Hematopoietic multipotent progenitor cell treated with erythropoietin and hydrocortisone succinate and interleukin-3 and kit ligand, for 6 days (in vitro differentiated cells): Measurements from ENCODE around the gene EIF3J.
"Not testable (repeated sequence)": the region's sequence is repeated elsewhere in the genome, so short reads cannot be mapped to it uniquely, and the experiment has no call there.

Source experiments
- DNase-seq: peaks from one replicate; pipeline ENCODE4 v3.0.0-alpha.2; 2015

Gene EIF3J

DNA sequence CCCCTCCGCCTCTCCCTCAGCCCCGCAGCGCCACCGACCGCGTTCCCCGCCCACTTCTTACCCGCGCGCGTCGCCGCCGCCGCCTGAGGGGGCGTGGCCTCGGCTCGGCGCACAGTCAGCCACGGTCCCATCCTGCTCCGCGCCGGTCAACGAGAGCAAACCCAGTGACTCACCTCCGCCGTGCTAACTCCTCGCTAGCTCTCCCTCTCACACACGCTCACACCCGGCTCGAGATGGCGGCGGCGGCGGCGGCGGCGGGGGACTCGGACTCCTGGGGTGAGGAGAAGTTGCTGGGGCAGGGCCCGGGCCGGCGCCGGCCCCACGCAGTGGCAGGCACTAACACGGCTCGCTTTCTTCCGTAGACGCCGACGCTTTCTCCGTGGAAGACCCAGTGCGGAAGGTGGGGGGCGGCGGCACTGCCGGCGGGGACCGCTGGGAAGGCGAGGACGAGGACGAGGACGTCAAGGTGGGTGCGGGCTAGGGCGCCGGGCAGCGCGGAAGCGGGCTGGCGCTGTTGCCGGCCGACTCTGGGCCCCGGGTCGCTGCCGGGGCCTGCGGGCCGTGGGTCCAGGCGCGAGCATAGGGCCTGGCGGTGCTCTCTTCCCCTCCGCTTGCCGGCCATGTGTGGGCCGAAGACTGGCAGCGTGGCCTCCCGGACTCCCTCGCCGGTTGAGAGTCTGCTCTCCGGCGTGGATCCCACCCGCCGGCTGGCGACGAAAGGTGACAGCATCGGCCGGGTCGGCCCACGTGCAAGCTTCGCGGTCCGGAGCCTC lies at the start of gene EIF3J:
TSS of gene EIF3J (plus strand) at position 186 of the 773 bp plus-strand sequence. CDS start at position 234, 48 bp downstream.
- peak; percentile 98 for DNase-seq

DNA sequence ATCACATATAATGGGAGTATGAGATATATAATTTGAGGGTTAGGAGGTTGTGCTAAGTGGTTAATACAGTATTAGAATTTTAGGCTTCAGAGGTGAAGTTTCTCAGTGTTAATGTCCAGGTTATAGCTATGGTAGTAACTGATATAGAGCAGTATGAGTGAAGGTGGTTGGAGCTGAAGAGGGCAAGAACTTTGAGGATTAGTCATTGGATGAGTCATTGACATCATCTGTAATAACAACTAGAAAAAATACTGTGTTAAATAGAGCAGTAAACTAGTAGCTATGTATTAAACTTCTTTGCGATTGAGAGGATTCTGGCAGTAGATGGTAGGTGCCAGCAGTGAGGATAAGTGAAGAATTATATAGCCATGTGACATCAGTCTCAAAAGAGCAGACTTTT lies 47.5 kb upstream of the EIF3J start:
- DNase-seq, result peak; percentile 9

GRCh38 chr15:44490622-44491021 lies 46.3 kb upstream of the EIF3J start:
- no peak for DNase-seq

GRCh38 chr15:44492040-44492439 lies 44.9 kb upstream of the EIF3J start:
- no peak for DNase-seq

GRCh38 chr15:44492672-44493071 lies 44.3 kb upstream of the EIF3J start:
- no peak for DNase-seq

DNA sequence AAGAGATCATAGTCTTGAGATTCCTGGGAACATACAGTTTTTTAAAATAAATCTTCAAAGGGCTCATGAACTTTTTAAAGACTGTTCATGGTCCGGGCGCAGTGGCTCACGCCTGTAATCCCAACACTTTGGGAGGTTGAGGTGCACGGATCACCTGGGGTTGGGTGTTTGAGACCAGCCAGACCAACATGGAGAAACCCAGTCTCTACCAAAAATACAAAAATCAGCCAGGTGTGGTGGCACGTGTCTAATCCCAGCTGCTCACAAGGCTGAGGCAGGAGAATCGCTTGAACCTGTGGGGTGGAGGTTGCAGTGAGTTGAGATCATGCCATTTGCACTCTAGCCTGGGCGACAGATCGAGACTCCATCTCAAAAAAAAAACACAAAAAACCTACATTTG lies 41.4 kb upstream of the EIF3J start:
- no peak for DNase-seq

- no peak for DNase-seq
Measured at GRCh38 chr15:44500555-44500954, 36.4 kb upstream of the EIF3J start.

DNA sequence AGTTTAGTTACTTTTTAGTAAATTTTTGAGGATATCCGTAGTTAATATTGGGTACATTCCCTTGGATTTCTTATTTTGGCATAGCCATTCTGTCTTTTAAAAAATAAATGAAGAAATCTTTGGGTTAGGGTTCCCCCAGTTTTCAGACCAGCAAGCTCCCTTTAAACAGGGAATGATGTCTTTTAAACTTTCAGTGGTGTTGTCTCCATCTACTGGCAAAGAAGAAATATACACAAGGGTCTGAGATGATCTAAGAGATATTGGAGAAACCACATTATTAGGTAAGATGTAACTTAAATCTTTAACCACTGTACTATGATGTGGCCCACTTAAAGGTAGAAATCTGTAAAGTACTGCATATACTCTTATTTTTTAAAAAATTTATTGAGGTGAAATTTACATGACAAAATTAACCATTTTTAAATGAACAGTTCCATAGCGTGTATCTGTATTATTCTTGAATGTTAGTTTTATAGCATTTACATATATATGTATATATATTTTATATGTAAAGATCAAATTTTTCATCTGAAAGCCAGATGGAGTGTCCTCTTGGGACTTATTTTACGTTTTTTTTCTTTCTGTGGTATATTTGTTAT lies 35.1 kb upstream of the EIF3J start:
- peak; percentile 73 for DNase-seq

DNA sequence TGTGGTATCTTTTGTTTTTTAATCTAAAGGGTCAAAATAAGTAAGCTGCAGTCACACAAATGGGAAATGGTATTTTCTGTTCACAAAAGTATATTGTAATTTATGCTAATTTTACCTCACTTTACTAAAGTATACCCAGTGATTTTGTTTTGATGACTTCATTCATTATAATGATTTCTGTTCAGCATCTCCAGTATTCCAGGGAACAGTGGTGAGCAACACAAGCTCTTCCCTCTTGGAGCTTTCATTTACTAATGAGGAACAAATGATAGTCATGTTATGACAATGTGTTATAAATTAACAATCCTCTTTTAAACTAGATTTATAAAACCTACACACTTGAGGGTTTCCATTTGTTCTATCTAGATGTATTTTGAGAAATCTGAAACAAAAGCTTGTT lies 20.5 kb upstream of the EIF3J start:
- no peak for DNase-seq

DNA sequence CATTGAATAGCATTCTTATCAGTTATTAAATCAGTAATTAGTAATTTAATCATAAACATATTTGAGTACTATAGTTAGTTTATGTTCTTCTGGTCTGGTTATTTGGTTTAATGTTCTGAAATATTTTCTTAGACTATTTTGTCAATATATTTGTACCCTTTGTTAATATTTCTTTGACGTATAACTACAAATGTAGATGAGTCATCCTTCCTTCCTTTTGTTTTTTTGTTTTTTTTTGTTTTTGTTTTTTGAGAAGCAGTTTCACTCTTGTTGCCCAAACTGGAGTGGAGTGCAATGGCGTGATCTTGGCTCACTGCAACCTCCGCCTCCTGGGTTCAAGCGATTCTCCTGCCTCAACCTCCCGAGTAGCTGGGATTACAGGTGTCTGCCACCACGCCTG lies 17.4 kb upstream of the EIF3J start:
- no peak for DNase-seq

DNA sequence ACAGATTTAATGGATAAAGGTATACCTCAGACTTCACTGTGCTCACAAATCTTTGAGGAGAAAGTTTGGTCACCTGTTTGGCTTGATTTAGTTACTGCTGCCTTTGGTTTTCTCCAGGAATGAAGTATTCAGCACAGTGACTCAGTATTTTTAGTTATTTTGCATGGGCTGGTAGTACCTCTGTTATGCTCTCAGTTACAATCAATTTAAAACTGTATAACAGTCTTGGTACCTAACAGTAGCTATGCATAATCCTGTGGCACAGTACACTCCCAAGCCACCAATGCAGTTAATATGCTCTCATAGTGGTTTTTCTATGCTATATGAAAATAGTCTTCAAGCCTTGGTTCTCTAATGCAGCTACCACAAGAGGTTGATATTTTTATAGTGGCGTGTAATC lies 11.9 kb upstream of the EIF3J start:
- DNase-seq, result no peak

GRCh38 chr15:44527241-44527640 lies 9.7 kb upstream of the EIF3J start:
- DNase-seq, result no peak

GRCh38 chr15:44529864-44530604 lies 6.9 kb upstream of the EIF3J start:
- no peak for DNase-seq

DNA sequence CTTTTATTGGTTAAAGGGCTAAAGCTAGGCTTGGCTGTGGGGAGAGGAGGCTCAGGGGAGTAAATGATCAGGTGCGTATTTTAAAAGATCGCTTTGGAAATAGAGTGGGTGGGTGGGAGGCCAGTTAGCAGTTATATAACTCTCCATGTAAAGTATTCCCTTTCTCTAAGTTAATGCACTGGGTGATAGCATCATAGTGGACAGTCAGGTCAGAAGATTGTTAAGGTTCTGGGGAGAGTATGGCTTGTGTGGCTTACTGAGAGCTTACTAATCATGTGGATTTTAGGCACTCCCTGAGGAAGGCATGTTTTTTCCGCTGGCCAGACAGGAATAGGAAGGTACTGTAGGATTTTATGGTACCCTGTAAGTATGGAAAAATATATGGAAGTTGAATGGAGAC lies 6.3 kb upstream of the EIF3J start:
- DNase-seq, result no peak

DNA sequence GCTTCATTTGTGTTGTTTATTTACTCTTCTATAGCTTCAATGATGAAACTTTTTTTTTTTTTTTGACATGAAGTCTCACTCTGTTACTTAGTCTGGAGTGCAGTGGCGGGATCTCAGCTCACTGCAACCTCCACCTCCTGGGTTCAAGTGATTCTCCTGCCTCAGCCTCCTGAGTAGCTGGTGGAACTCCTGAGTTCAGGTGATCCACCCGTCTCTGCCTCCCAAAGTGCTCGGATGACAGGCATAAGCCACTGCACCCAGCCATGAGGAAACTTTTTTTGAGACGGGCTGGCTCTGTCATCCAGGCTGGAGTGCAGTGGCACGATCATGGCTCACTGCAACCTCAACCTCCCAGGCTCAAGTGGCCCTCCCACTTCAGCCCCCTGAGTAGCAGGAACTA lies 4.7 kb upstream of the EIF3J start:
- not testable (repeated sequence) for DNase-seq

DNA sequence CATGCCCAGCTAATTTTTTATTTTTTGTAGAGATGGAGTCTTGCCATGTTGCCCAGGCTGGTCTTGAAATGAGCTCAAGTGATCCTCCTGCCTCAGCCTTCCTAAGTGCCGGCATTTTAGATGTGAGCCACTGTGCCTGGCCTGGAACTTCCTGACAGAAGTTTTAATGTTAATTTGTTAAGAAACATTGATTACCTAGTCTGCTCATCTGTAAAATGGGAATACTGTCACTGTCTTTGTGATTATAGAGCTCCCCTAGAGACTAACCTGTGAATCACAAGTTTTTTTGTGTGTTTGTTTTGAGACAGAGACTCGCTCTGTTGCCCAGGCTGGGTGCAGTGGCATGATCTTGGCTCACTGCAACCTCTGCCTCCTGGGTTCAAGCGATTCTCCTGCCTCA lies 4.3 kb upstream of the EIF3J start:
- DNase-seq, result peak; percentile 42

DNA sequence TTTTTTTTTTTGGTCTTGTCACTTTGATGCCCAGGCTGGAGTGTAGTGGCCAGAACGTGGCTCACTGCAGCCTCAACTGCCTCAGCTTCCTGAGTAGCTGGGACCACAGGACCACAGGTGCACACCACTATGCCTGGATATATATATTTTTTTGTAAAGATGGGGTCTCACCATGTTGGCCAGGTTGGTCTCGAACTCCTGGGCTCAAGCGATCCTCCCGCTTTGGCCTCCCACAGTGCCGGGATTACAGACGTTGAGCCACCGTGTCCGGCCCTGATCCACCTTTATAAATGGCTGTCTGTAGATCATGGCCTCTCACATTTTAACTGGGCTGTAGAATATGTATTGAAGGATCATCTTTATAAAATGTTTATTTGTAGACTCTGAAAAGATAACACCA lies 1.9 kb upstream of the EIF3J start:
- DNase-seq, result no peak

- peak; percentile 53 for DNase-seq
Measured at GRCh38 chr15:44535523-44536301, 1.2 kb upstream of the EIF3J start.

DNA sequence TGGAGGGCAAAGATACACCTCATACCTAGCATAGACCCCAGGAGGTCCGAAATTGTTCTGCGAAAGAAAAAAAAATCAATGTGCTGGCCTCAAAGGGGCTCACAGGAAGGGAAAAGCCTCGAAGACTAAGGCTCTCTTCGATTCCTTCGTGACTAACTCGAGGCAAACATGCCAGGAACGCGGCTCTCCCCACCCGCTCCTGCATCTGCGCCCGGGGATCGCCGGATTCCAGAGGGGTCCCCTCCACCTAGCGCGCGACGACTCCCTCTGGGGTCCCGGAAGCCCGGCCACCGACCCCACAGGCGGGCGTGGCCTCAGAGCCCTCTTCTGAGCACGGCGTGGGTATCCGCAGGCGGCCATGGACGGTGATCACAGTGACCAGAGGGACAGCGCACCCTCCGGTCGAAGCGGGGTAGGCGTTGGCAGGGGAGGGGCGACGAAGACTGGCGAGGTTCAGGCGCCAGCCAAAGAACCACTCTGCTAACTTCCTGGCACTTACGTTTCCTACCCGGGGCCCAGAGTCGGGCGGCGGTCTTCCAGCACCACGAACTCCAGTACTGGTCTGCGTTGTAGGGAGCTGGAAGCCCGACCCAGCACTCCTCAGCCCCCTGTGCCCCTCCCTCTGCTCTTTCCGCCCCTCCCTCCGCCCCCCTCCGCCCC lies 515 bp upstream of the EIF3J start:
- DNase-seq, result no peak

GRCh38 chr15:44537735-44538240 lies 841 bp downstream of the EIF3J start:
- DNase-seq, result peak; percentile 36

DNA sequence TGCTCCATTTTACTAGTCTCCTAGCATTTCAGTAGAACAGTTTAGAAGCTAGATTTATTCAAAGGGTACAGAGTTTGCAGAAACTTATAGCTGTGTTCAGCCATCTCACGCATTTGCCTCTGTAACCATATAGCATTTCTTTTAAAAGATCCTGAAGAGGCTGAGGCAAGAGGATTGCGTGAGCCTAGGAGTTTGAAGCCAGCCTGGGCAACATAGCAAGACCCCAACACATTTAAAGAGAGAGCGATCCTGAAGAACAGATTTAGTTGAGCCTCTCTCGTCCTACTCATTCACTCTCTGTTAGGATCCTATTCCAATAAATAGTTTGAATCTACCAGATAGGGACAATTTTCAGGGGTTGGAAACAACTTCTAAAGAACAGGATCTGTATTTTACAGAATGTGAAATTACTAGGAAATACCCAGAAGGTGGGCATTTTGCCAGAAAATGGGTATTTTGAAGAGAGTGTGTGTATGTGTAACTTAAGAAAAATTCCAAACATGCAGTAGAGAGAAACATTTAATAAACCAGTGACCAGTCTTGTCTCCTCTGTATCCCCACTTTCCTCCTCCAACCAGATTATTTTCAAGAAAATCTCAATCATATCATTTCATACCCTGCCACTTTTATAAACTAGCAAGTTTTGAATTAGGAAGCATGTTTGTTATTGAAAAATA lies 4.5 kb downstream of the EIF3J start:
- DNase-seq, result peak; percentile 34

- DNase-seq, result peak; percentile 63
Measured at GRCh38 chr15:44542596-44542995, 5.6 kb downstream of the EIF3J start.
